GM19372 (cell line): ENCODE measurements around the gene FOXP3.

Source experiments
- ATAC-seq: cut with Tn5 transposase; IDR thresholded peaks from one replicate; pipeline ENCODE4 v1.9.1; 2021; ENCODE audit warnings: mild to moderate bottlenecking, low read depth, moderate library complexity; ENCODE audit not compliant: unreplicated experiment

Gene FOXP3

GRCh38 chrX:49254639-49255038, 9.9 kb downstream of the FOXP3 start:
- ATAC-seq = no peak

- ATAC-seq = no peak
Observed at GRCh38 chrX:49251325-49251724, 13.2 kb downstream of the FOXP3 start.

- ATAC-seq = no peak
Observed at GRCh38 chrX:49250578-49250977, 13.9 kb downstream of the FOXP3 start.

- ATAC-seq = no peak
Observed at GRCh38 chrX:49250066-49250465, 14.4 kb downstream of the FOXP3 start.

- ATAC-seq = no peak
Observed at GRCh38 chrX:49249616-49250015, 14.9 kb downstream of the FOXP3 start.

GRCh38 chrX:49249071-49249470, 15.4 kb downstream of the FOXP3 start:
- ATAC-seq = no peak

- ATAC-seq = no peak
Observed at GRCh38 chrX:49247916-49248811, 16.3 kb downstream of the FOXP3 start.

- ATAC-seq = no peak
Observed at GRCh38 chrX:49247346-49247745, 17.2 kb downstream of the FOXP3 start.

GRCh38 chrX:49246541-49246940, 18.0 kb downstream of the FOXP3 start:
- no peak for ATAC-seq

- ATAC-seq = no peak
Observed at GRCh38 chrX:49244207-49244606, 20.3 kb downstream of the FOXP3 start.

GRCh38 chrX:49243166-49243565, 21.3 kb downstream of the FOXP3 start:
- no peak for ATAC-seq

GRCh38 chrX:49242545-49243066, 21.9 kb downstream of the FOXP3 start:
- ATAC-seq = no peak

- no peak for ATAC-seq
Observed at GRCh38 chrX:49238735-49239134, 25.8 kb downstream of the FOXP3 start.

GRCh38 chrX:49237060-49237459, 27.4 kb downstream of the FOXP3 start:
- ATAC-seq = no peak

GRCh38 chrX:49233887-49234555, 30.5 kb downstream of the FOXP3 start:
- ATAC-seq = no peak

- no peak for ATAC-seq
Observed at GRCh38 chrX:49233176-49233575, 31.3 kb downstream of the FOXP3 start, which contains the start of gene CACNA1F. TSS of gene CACNA1F (minus strand) at chrX:49233340. CDS start at chrX:49233309, 31 bp downstream.

GRCh38 chrX:49232525-49232924, 32.0 kb downstream of the FOXP3 start:
- ATAC-seq = no peak

GRCh38 chrX:49231333-49232000, 33.0 kb downstream of the FOXP3 start:
- no peak for ATAC-seq

- ATAC-seq = no peak
Observed at GRCh38 chrX:49230500-49231232, 33.8 kb downstream of the FOXP3 start.

- no peak for ATAC-seq
Observed at GRCh38 chrX:49228185-49228584, 36.3 kb downstream of the FOXP3 start.
